Tracheal epithelial cell (primary cell): ENCODE results near the gene COPG2. TPM values are rescaled to one million over a fixed set of nuclear protein-coding genes. Genes with fewer than 3 reads are reported as not detected.

ENCODE experiments used
- total RNA-seq: library from RNA; depleted of rRNA; stranded (reverse); fragments of >200 nt; gene quantifications from 2 replicates; pipeline ENCODE4 v1.2.1, GENCODE V29; 2014

The COPG2 gene
- 20.7 and 35.2 TPM in 2 replicates for total RNA-seq

GRCh38 chr7:130668258-130669084 is at the start of gene COPG2:
Gene COPG2, minus strand, starts transcription at chr7:130668748. Its CDS starts 80 bp downstream, at chr7:130668668.

GRCh38 chr7:130491841-130492522 is 176.6 kb downstream of the COPG2 start, which contains the start of gene MEST:
Gene MEST, plus strand, starts transcription at chr7:130492085. Its CDS starts 229 bp downstream, at chr7:130492314.

Other genes starting within 250 kb of the COPG2 start
- gene CEP41, start 227.7 kb downstream of the COPG2 start, total RNA-seq = 10.6 and 12.1 TPM in 2 replicates
- 12.0 and 15.1 TPM in 2 replicates for gene MEST, start 176.7 kb downstream of the COPG2 start, total RNA-seq
- gene TSGA13, start 17.8 kb upstream of the COPG2 start, total RNA-seq = not detected in 2 replicates
- gene KLF14, start 65.5 kb upstream of the COPG2 start, total RNA-seq = not detected in 2 replicates